ENCODE results near the gene DNAH5. TPM values are rescaled to one million over a fixed set of nuclear protein-coding genes. Genes with fewer than 3 reads are reported as not detected.

Gene DNAH5
- total RNA-seq, 5 donors from 2014 or later (not counting 1 experiment from before 2014, with no cell fraction given): 0.03 TPM; not detected in 4

- ATAC-seq (replicated peaks in 1 of 4) (no peak), DNase-seq (no peak)
- H3K4me1 Mint-ChIP-seq: no peaks in the 10 kb centered on the region
- H3K36me3 Mint-ChIP-seq: no peaks in the 10 kb centered on the region
- WGBS (ENCODE audit: insufficient coverage): no CpG with 5 or more reads among the region's 3 CpGs
- no peaks in the 10 kb centered on the region for H3K36me3 ChIP-seq (ENCODE audit: control insufficient read depth in 2 of 2, extremely low read depth in 1 of 2, insufficient read depth in 1 of 2, low read length in 1 of 2)
- H3K4me1 ChIP-seq (ENCODE audit: control insufficient read depth in 1 of 2, extremely low read depth in 1 of 2, insufficient read depth in 2 of 2, low read length in 2 of 2): no peaks in the 10 kb centered on the region
- H3K9me3 ChIP-seq: no peaks in the 10 kb centered on the region
- no peak overlapping the region for H3K4me3 ChIP-seq (ENCODE audit: control insufficient read depth in 1 of 2, extremely low read depth in 1 of 2, low read length in 1 of 2)
- H3K9me3 Mint-ChIP-seq: no peaks in the 10 kb centered on the region
- H3K27ac ChIP-seq (ENCODE audit: low read length): no peak overlapping the region
- no peaks in the 10 kb centered on the region for H3K27me3 Mint-ChIP-seq
- H3K4me3 Mint-ChIP-seq: no peak overlapping the region
- ChIA-PET CTCF (no interaction called here), POLR2A (no interaction called here)
- no peak overlapping the region for H3K27ac Mint-ChIP-seq
- no peaks in the 10 kb centered on the region for H3K27me3 ChIP-seq (replicated peaks in 1 of 2; ENCODE audit: control insufficient read depth in 2 of 2, extremely low read depth in 1 of 2, insufficient read depth in 2 of 2, low read length in 1 of 2)
These were observed 783 bp upstream of the DNAH5 start for GRCh38 chr5:13945271-13945670.

GRCh38 chr5:13943676-13944075 lies 812 bp downstream of the DNAH5 start:
- no CpG with 5 or more reads among the region's 1 CpG for WGBS (ENCODE audit: insufficient coverage)
- ATAC-seq (replicated peaks in 1 of 4): no peak

GRCh38 chr5:13941468-13941867 lies 3.0 kb downstream of the DNAH5 start:
- H3K9me3 ChIP-seq: no peaks in the 10 kb centered on the region
- no peak overlapping the region for H3K4me3 Mint-ChIP-seq
- H3K36me3 Mint-ChIP-seq: no peaks in the 10 kb centered on the region
- H3K9me3 Mint-ChIP-seq: peaks cover 0 to 3% (median 2%) of the 10 kb centered on the region in 3 donors
- H3K4me3 ChIP-seq (ENCODE audit: control insufficient read depth in 1 of 2, extremely low read depth in 1 of 2, low read length in 1 of 2): no peak overlapping the region
- ATAC-seq (replicated peaks in 1 of 4): no peak
- H3K27ac Mint-ChIP-seq: no peak overlapping the region
- H3K4me1 ChIP-seq (ENCODE audit: control insufficient read depth in 1 of 2, extremely low read depth in 1 of 2, insufficient read depth in 2 of 2, low read length in 2 of 2): no peaks in the 10 kb centered on the region
- H3K27ac ChIP-seq (ENCODE audit: low read length): no peak overlapping the region
- H3K27me3 Mint-ChIP-seq: no peaks in the 10 kb centered on the region
- ChIA-PET CTCF (no interaction called here), POLR2A (no interaction called here)
- no peaks in the 10 kb centered on the region for H3K27me3 ChIP-seq (replicated peaks in 1 of 2; ENCODE audit: control insufficient read depth in 2 of 2, extremely low read depth in 1 of 2, insufficient read depth in 2 of 2, low read length in 1 of 2)
- no peaks in the 10 kb centered on the region for H3K36me3 ChIP-seq (ENCODE audit: control insufficient read depth in 2 of 2, extremely low read depth in 1 of 2, insufficient read depth in 1 of 2, low read length in 1 of 2)
- no peaks in the 10 kb centered on the region for H3K4me1 Mint-ChIP-seq
- no CpG with 5 or more reads among the region's 3 CpGs for WGBS (ENCODE audit: insufficient coverage)
- DNase-seq: no peak

More at GRCh38 chr5:13943676-13944075, 812 bp downstream of the DNAH5 start:
- no peak overlapping the region for H3K27ac Mint-ChIP-seq
- Histone ChIP-seq H3K9me3 (no peaks in the 10 kb centered on the region), H3K4me1 (ENCODE audit: control insufficient read depth in 1 of 2, extremely low read depth in 1 of 2, insufficient read depth in 2 of 2, low read length in 2 of 2) (no peaks in the 10 kb centered on the region), H3K4me3 (ENCODE audit: control insufficient read depth in 1 of 2, extremely low read depth in 1 of 2, low read length in 1 of 2) (no peak overlapping the region), H3K36me3 (ENCODE audit: control insufficient read depth in 2 of 2, extremely low read depth in 1 of 2, insufficient read depth in 1 of 2, low read length in 1 of 2) (no peaks in the 10 kb centered on the region), H3K27me3 (replicated peaks in 1 of 2; ENCODE audit: control insufficient read depth in 2 of 2, extremely low read depth in 1 of 2, insufficient read depth in 2 of 2, low read length in 1 of 2) (no peaks in the 10 kb centered on the region), H3K27ac (ENCODE audit: low read length) (no peak overlapping the region)
- H3K36me3 Mint-ChIP-seq: no peaks in the 10 kb centered on the region
- no peak for DNase-seq
- no peaks in the 10 kb centered on the region for H3K27me3 Mint-ChIP-seq
- H3K4me1 Mint-ChIP-seq: no peaks in the 10 kb centered on the region
- ChIA-PET POLR2A (no interaction called here), CTCF (no interaction called here)
- no peak overlapping the region for H3K4me3 Mint-ChIP-seq
- H3K9me3 Mint-ChIP-seq: peaks cover 0 to 2% (median 0%) of the 10 kb centered on the region in 3 donors

GRCh38 chr5:13939638-13940037 lies 4.8 kb downstream of the DNAH5 start:
- Histone ChIP-seq H3K27me3 (replicated peaks in 1 of 2; ENCODE audit: control insufficient read depth in 2 of 2, extremely low read depth in 1 of 2, insufficient read depth in 2 of 2, low read length in 1 of 2) (no peaks in the 10 kb centered on the region), H3K9me3 (no peaks in the 10 kb centered on the region), H3K4me1 (ENCODE audit: control insufficient read depth in 1 of 2, extremely low read depth in 1 of 2, insufficient read depth in 2 of 2, low read length in 2 of 2) (no peaks in the 10 kb centered on the region), H3K27ac (ENCODE audit: low read length) (no peak overlapping the region), H3K4me3 (ENCODE audit: control insufficient read depth in 1 of 2, extremely low read depth in 1 of 2, low read length in 1 of 2) (no peak overlapping the region), H3K36me3 (ENCODE audit: control insufficient read depth in 2 of 2, extremely low read depth in 1 of 2, insufficient read depth in 1 of 2, low read length in 1 of 2) (no peaks in the 10 kb centered on the region)
- no peak for ATAC-seq (replicated peaks in 1 of 4)
- H3K36me3 Mint-ChIP-seq: no peaks in the 10 kb centered on the region
- no peaks in the 10 kb centered on the region for H3K4me1 Mint-ChIP-seq
- H3K27me3 Mint-ChIP-seq: no peaks in the 10 kb centered on the region
- no peak overlapping the region for H3K27ac Mint-ChIP-seq
- WGBS (ENCODE audit: insufficient coverage): 81% methylated on average over 7 of the region's 8 CpGs
- ChIA-PET POLR2A (no interaction called here), CTCF (no interaction called here)
- peaks cover 3 to 7% (median 4%) of the 10 kb centered on the region in 3 donors for H3K9me3 Mint-ChIP-seq
- H3K4me3 Mint-ChIP-seq: no peak overlapping the region
- no peak for DNase-seq

- CTCF ChIA-PET: no interaction called here
- no peaks in the 10 kb centered on the region for H3K27me3 Mint-ChIP-seq
These were observed 9.6 kb downstream of the DNAH5 start for GRCh38 chr5:13934921-13935320.

GRCh38 chr5:13934125-13934524 lies 10.4 kb downstream of the DNAH5 start:
- WGBS (ENCODE audit: insufficient coverage): 70% methylated on average over 2 of the region's 2 CpGs
- no peak overlapping the region for H3K4me3 Mint-ChIP-seq
- Histone ChIP-seq H3K4me3 (ENCODE audit: control insufficient read depth in 1 of 2, extremely low read depth in 1 of 2, low read length in 1 of 2) (no peak overlapping the region), H3K9me3 (no peaks in the 10 kb centered on the region), H3K36me3 (ENCODE audit: control insufficient read depth in 2 of 2, extremely low read depth in 1 of 2, insufficient read depth in 1 of 2, low read length in 1 of 2) (no peaks in the 10 kb centered on the region), H3K27ac (ENCODE audit: low read length) (no peak overlapping the region), H3K4me1 (ENCODE audit: control insufficient read depth in 1 of 2, extremely low read depth in 1 of 2, insufficient read depth in 2 of 2, low read length in 2 of 2) (no peaks in the 10 kb centered on the region), H3K27me3 (replicated peaks in 1 of 2; ENCODE audit: control insufficient read depth in 2 of 2, extremely low read depth in 1 of 2, insufficient read depth in 2 of 2, low read length in 1 of 2) (no peaks in the 10 kb centered on the region)
- DNase-seq (no peak), ATAC-seq (replicated peaks in 1 of 4) (no peak)
- CTCF ChIA-PET: no interaction called here
- no peaks in the 10 kb centered on the region for H3K4me1 Mint-ChIP-seq
- no peaks in the 10 kb centered on the region for H3K36me3 Mint-ChIP-seq
- H3K9me3 Mint-ChIP-seq: peaks cover 15 to 23% (median 16%) of the 10 kb centered on the region in 3 donors
- POLR2A ChIA-PET: no interaction called here
- no peak overlapping the region for H3K27ac Mint-ChIP-seq
- no peaks in the 10 kb centered on the region for H3K27me3 Mint-ChIP-seq

More at GRCh38 chr5:13934921-13935320, 9.6 kb downstream of the DNAH5 start:
- no peak overlapping the region for H3K27ac Mint-ChIP-seq
- Histone ChIP-seq H3K27ac (ENCODE audit: low read length) (no peak overlapping the region), H3K36me3 (ENCODE audit: control insufficient read depth in 2 of 2, extremely low read depth in 1 of 2, insufficient read depth in 1 of 2, low read length in 1 of 2) (no peaks in the 10 kb centered on the region), H3K4me1 (ENCODE audit: control insufficient read depth in 1 of 2, extremely low read depth in 1 of 2, insufficient read depth in 2 of 2, low read length in 2 of 2) (no peaks in the 10 kb centered on the region), H3K27me3 (replicated peaks in 1 of 2; ENCODE audit: control insufficient read depth in 2 of 2, extremely low read depth in 1 of 2, insufficient read depth in 2 of 2, low read length in 1 of 2) (no peaks in the 10 kb centered on the region), H3K4me3 (ENCODE audit: control insufficient read depth in 1 of 2, extremely low read depth in 1 of 2, low read length in 1 of 2) (no peak overlapping the region), H3K9me3 (no peaks in the 10 kb centered on the region)
- WGBS (ENCODE audit: insufficient coverage): no CpG with 5 or more reads among the region's 1 CpG
- POLR2A ChIA-PET: no interaction called here
- DNase-seq (no peak), ATAC-seq (replicated peaks in 1 of 4) (no peak)
- H3K36me3 Mint-ChIP-seq: no peaks in the 10 kb centered on the region
- H3K4me1 Mint-ChIP-seq: no peaks in the 10 kb centered on the region
- peaks cover 15 to 23% (median 16%) of the 10 kb centered on the region in 3 donors for H3K9me3 Mint-ChIP-seq
- H3K4me3 Mint-ChIP-seq: no peak overlapping the region

- no peaks in the 10 kb centered on the region for H3K4me1 ChIP-seq (ENCODE audit: control insufficient read depth in 1 of 2, extremely low read depth in 1 of 2, insufficient read depth in 2 of 2, low read length in 2 of 2)
- ATAC-seq (replicated peaks in 1 of 4) (no peak), DNase-seq (no peak)
- ChIA-PET POLR2A (no interaction called here), CTCF (no interaction called here)
- no peaks in the 10 kb centered on the region for H3K27me3 ChIP-seq (replicated peaks in 1 of 2; ENCODE audit: control insufficient read depth in 2 of 2, extremely low read depth in 1 of 2, insufficient read depth in 2 of 2, low read length in 1 of 2)
- H3K27ac Mint-ChIP-seq: no peak overlapping the region
- no peaks in the 10 kb centered on the region for H3K4me1 Mint-ChIP-seq
- no peak overlapping the region for H3K4me3 ChIP-seq (ENCODE audit: control insufficient read depth in 1 of 2, extremely low read depth in 1 of 2, low read length in 1 of 2)
- H3K9me3 ChIP-seq: no peaks in the 10 kb centered on the region
- WGBS (ENCODE audit: insufficient coverage): 100% methylated on average over 1 of the region's 3 CpGs
- no peak overlapping the region for H3K27ac ChIP-seq (ENCODE audit: low read length)
- no peak overlapping the region for H3K4me3 Mint-ChIP-seq
- no peaks in the 10 kb centered on the region for H3K36me3 ChIP-seq (ENCODE audit: control insufficient read depth in 2 of 2, extremely low read depth in 1 of 2, insufficient read depth in 1 of 2, low read length in 1 of 2)
- H3K9me3 Mint-ChIP-seq: peaks cover 12 to 23% (median 16%) of the 10 kb centered on the region in 3 donors
- H3K36me3 Mint-ChIP-seq: no peaks in the 10 kb centered on the region
- H3K27me3 Mint-ChIP-seq: no peaks in the 10 kb centered on the region
These were observed 11.9 kb downstream of the DNAH5 start for GRCh38 chr5:13932561-13932960.
